ENCODE results near the gene DIPK1A.

DNA sequence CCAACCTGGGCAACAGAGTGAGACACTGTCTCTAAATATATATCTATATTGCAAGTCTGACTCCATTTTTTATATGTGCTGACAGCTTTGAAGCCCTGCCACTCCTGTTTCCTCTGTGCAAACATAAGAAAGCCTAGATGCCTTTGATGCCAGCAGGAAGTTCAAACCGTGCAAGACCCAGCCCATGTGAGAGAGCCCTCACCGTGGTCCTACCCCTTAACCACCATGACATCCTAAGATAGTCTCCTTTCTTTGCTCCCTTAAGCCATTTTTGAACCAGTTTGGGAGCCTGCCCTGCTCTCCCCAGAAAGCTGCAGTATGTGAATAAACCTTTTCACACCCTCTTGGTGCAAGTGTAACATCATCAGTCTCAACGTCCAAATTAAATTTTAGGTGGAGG is 3.7 kb upstream of the DIPK1A start:
- TF ChIP-seq, protein P1, sequence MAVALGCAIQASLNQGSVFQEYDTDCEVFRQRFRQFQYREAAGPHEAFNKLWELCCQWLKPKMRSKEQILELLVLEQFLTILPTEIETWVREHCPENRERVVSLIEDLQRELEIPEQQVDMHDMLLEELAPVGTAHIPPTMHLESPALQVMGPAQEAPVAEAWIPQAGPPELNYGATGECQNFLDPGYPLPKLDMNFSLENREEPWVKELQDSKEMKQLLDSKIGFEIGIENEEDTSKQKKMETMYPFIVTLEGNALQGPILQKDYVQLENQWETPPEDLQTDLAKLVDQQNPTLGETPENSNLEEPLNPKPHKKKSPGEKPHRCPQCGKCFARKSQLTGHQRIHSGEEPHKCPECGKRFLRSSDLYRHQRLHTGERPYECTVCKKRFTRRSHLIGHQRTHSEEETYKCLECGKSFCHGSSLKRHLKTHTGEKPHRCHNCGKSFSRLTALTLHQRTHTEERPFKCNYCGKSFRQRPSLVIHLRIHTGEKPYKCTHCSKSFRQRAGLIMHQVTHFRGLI (tag by site-specific recombination; IDR thresholded peaks at IDR 0.05) = no peak
- no peak for TF ChIP-seq ZFP41 (tag by site-specific recombination; IDR thresholded peaks at IDR 0.05; ENCODE audit: borderline replicate concordance)
- TF ChIP-seq, protein P2, sequence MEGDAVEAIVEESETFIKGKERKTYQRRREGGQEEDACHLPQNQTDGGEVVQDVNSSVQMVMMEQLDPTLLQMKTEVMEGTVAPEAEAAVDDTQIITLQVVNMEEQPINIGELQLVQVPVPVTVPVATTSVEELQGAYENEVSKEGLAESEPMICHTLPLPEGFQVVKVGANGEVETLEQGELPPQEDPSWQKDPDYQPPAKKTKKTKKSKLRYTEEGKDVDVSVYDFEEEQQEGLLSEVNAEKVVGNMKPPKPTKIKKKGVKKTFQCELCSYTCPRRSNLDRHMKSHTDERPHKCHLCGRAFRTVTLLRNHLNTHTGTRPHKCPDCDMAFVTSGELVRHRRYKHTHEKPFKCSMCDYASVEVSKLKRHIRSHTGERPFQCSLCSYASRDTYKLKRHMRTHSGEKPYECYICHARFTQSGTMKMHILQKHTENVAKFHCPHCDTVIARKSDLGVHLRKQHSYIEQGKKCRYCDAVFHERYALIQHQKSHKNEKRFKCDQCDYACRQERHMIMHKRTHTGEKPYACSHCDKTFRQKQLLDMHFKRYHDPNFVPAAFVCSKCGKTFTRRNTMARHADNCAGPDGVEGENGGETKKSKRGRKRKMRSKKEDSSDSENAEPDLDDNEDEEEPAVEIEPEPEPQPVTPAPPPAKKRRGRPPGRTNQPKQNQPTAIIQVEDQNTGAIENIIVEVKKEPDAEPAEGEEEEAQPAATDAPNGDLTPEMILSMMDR (tag by site-specific recombination; IDR thresholded peaks at IDR 0.05) = no peak
- no peak for TF ChIP-seq ZNF335 (tag by site-specific recombination; conservative IDR thresholded peaks at IDR 0.05)
- no peak for TF ChIP-seq ATF2 (tag by site-specific recombination; IDR thresholded peaks at IDR 0.05; ENCODE audit: low read depth)
- TF ChIP-seq, protein P3, sequence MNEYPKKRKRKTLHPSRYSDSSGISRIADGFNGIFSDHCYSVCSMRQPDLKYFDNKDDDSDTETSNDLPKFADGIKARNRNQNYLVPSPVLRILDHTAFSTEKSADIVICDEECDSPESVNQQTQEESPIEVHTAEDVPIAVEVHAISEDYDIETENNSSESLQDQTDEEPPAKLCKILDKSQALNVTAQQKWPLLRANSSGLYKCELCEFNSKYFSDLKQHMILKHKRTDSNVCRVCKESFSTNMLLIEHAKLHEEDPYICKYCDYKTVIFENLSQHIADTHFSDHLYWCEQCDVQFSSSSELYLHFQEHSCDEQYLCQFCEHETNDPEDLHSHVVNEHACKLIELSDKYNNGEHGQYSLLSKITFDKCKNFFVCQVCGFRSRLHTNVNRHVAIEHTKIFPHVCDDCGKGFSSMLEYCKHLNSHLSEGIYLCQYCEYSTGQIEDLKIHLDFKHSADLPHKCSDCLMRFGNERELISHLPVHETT (tag by site-specific recombination; IDR thresholded peaks at IDR 0.05) = no peak
- no peak for TF ChIP-seq ZNF221 (tag by site-specific recombination; IDR thresholded peaks at IDR 0.05; ENCODE audit: borderline replicate concordance)
- TF ChIP-seq, protein P4, sequence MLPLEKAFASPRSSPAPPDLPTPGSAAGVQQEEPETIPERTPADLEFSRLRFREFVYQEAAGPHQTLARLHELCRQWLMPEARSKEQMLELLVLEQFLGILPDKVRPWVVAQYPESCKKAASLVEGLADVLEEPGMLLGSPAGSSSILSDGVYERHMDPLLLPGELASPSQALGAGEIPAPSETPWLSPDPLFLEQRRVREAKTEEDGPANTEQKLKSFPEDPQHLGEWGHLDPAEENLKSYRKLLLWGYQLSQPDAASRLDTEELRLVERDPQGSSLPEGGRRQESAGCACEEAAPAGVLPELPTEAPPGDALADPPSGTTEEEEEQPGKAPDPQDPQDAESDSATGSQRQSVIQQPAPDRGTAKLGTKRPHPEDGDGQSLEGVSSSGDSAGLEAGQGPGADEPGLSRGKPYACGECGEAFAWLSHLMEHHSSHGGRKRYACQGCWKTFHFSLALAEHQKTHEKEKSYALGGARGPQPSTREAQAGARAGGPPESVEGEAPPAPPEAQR (tag by site-specific recombination; IDR thresholded peaks at IDR 0.05) = no peak

Data from HEK293 (cell line).